GM23248 (cell line): ENCODE data around the gene PRDX3. TPM values are rescaled to one million over a fixed set of nuclear protein-coding genes. Genes with fewer than 3 reads are reported as not detected.

ENCODE experiments used
- DNase-seq: peaks from one replicate; pipeline ENCODE4 v3.0.0-alpha.2; 2015
- H2AFZ ChIP-seq: fragments of 200-600 bp; sonication (generic); 2 replicates; pipeline ENCODE4 v1.6.1; 2016; ENCODE audit warnings: antibody characterized with exemption
- H3F3A ChIP-seq: fragments of 200-600 bp; sonication (generic); 2 replicates; pipeline ENCODE4 v1.6.1; 2016; ENCODE audit warnings: mild to moderate bottlenecking, antibody characterized with exemption, mixed run types; ENCODE audit not compliant: insufficient read depth
- H3K27ac ChIP-seq: fragments of 200-600 bp; sonication (generic); 2 replicates; pipeline ENCODE4 v1.5.1; 2016; ENCODE audit warnings: mild to moderate bottlenecking
- H3K27me3 ChIP-seq: fragments of 200-600 bp; sonication (generic); replicated peaks from 2 replicates; pipeline ENCODE4 v1.6.1; 2016; ENCODE audit warnings: mild to moderate bottlenecking; ENCODE audit not compliant: insufficient read depth
- H3K36me3 ChIP-seq: fragments of 200-600 bp; sonication (generic); 2 replicates; pipeline ENCODE4 v1.6.1; 2016; ENCODE audit warnings: low read depth, mild to moderate bottlenecking
- H3K4me1 ChIP-seq: fragments of 200-600 bp; sonication (generic); 2 replicates; pipeline ENCODE4 v1.6.1; 2016; ENCODE audit warnings: mild to moderate bottlenecking; ENCODE audit not compliant: insufficient read depth
- H3K4me2 ChIP-seq: fragments of 200-600 bp; sonication (generic); one replicate; pipeline ENCODE4 v1.6.1; 2016; ENCODE audit warnings: mild to moderate bottlenecking; ENCODE audit not compliant: unreplicated experiment
- H3K4me3 ChIP-seq: fragments of 200-600 bp; sonication (generic); 2 replicates; pipeline ENCODE4 v1.5.1; 2016; ENCODE audit warnings: mild to moderate bottlenecking
- H3K79me2 ChIP-seq: fragments of 200-600 bp; sonication (generic); 2 replicates; pipeline ENCODE4 v1.6.1; 2016; ENCODE audit warnings: mild to moderate bottlenecking; ENCODE audit not compliant: insufficient read depth
- H3K9ac ChIP-seq: fragments of 200-600 bp; sonication (generic); 2 replicates; pipeline ENCODE4 v1.6.1; 2016; ENCODE audit warnings: mild to moderate bottlenecking
- H3K9me2 ChIP-seq: fragments of 200-600 bp; sonication (generic); 2 replicates; pipeline ENCODE4 v1.6.1; 2016; ENCODE audit warnings: mixed run types, mild to moderate bottlenecking, moderate library complexity; ENCODE audit not compliant: insufficient read depth
- H3K9me3 ChIP-seq: fragments of 200-600 bp; sonication (generic); one replicate; pipeline ENCODE4 v1.6.1; 2017; ENCODE audit warnings: low read depth
- H4K20me1 ChIP-seq: fragments of 200-600 bp; sonication (generic); 2 replicates; pipeline ENCODE4 v1.6.0; 2016; ENCODE audit not compliant: insufficient read depth
- EZH2 ChIP-seq: fragments of 200-600 bp; sonication (generic); IDR thresholded peaks from 2 replicates; pipeline ENCODE4 v1.6.1; 2018; ENCODE audit warnings: antibody characterized with exemption, mild to moderate bottlenecking; ENCODE audit not compliant: insufficient read depth, poor library complexity, severe bottlenecking
- EZH2phosphoT487 ChIP-seq: fragments of 200-600 bp; sonication (generic); IDR thresholded peaks from 2 replicates; pipeline ENCODE4 v1.6.1; 2018; ENCODE audit warnings: antibody characterized with exemption, moderate library complexity, mild to moderate bottlenecking, low read depth; ENCODE audit not compliant: insufficient read depth
- WGBS, 2 experiments: methylation state at CpG; one replicate each; pipeline ENCODE4 v1.1.6; 2015 to 2017; ENCODE audit warnings: low lambda C conversion rate in 2 of 2, low coverage in 1 of 2; ENCODE audit errors: missing lambda C conversion rate in 2 of 2; 5-methylcytosine and 5-hydroxymethylcytosine counted together
- in situ Hi-C: fragments of 300-500 bp; cut with MboI; formaldehyde crosslinking; loops from 2 replicates; pipeline ENCODE4 v1.15.0; 2020
- polyA plus RNA-seq: library from polyadenylated mRNA; unstranded; fragments of >200 nt; fragmentation: Nextera tagmentation; extraction: Ambion mirVana; gene quantifications from 2 replicates; pipeline ENCODE4 v1.2.1, GENCODE V29; 2016
- total RNA-seq: library from RNA; depleted of rRNA; stranded (reverse); fragments of >200 nt; shearing (Covaris generic); gene quantifications from 2 replicates; pipeline ENCODE4 v1.2.3, GENCODE V29; 2014

PRDX3 gene
- total and polyA plus RNA-seq, 2 experiments from 2014 or later: 246 to 302 TPM

GRCh38 chr10:119149157-119149556, 29.5 kb downstream of the PRDX3 start:
- DNase-seq: no peak
- 0 out of 2 replicates have a peak, but pooled peaks cover 5% of the 10 kb centered on the region for H3F3A ChIP-seq
- H4K20me1 ChIP-seq: no peaks in the 10 kb centered on the region
- H3K27ac ChIP-seq: no peak overlapping the region
- in situ Hi-C loops: no loop called here
- H3K9me3 ChIP-seq: no peaks in the 10 kb centered on the region
- TF ChIP-seq EZH2phosphoT487 (no peak), EZH2 (no peak)
- no peak overlapping the region for H2AFZ ChIP-seq
- no peak overlapping the region for H3K4me3 ChIP-seq
- H3K27me3 ChIP-seq: no peaks in the 10 kb centered on the region
- peaks cover 4% of the 10 kb centered on the region; the same call in 1 of the 2 replicates for H3K36me3 ChIP-seq
- H3K79me2 ChIP-seq: no peaks in the 10 kb centered on the region
- WGBS, 2 experiments: 98 to 100% methylated on average over 8 of the region's 8 CpGs
- H3K9ac ChIP-seq: no peak overlapping the region
- H3K9me2 ChIP-seq: no peaks in the 10 kb centered on the region
- no peaks in the 10 kb centered on the region for H3K4me1 ChIP-seq
- no peak overlapping the region for H3K4me2 ChIP-seq

- TF ChIP-seq EZH2phosphoT487 (no peak), EZH2 (no peak)
- 89 to 91% methylated on average over 10 of the region's 10 CpGs for WGBS, 2 experiments
- in situ Hi-C loops: no loop called here
Measured at GRCh38 chr10:119143657-119144056, 35.0 kb downstream of the PRDX3 start.

GRCh38 chr10:119140603-119141245, 37.9 kb downstream of the PRDX3 start:
- in situ Hi-C loops: no loop called here
- no peak overlapping the region for H2AFZ ChIP-seq

More at GRCh38 chr10:119143657-119144056, 35.0 kb downstream of the PRDX3 start:
- H3K9me3 ChIP-seq: no peaks in the 10 kb centered on the region
- no peaks in the 10 kb centered on the region for H3K27me3 ChIP-seq
- H3K4me3 ChIP-seq: no peak overlapping the region
- no peak overlapping the region for H3K4me2 ChIP-seq
- H4K20me1 ChIP-seq: no peaks in the 10 kb centered on the region
- H3K79me2 ChIP-seq: no peaks in the 10 kb centered on the region
- no peak overlapping the region for H2AFZ ChIP-seq
- H3K36me3 ChIP-seq: no peaks in the 10 kb centered on the region
- no peak overlapping the region for H3K9ac ChIP-seq
- no peaks in the 10 kb centered on the region for H3K9me2 ChIP-seq
- H3K4me1 ChIP-seq: no peaks in the 10 kb centered on the region
- no peak overlapping the region for H3K27ac ChIP-seq
- no peak for DNase-seq
- H3F3A ChIP-seq: 0 out of 2 replicates have a peak, but pooled peaks cover 5% of the 10 kb centered on the region

GRCh38 chr10:119139464-119140067, 39.0 kb downstream of the PRDX3 start:
- Histone ChIP-seq H3K9me3 (no peaks in the 10 kb centered on the region), H2AFZ (no peak overlapping the region)
- WGBS, 2 experiments: 87 to 89% methylated on average over 13 of the region's 13 CpGs

More at GRCh38 chr10:119140603-119141245, 37.9 kb downstream of the PRDX3 start:
- Histone ChIP-seq H3K4me2 (no peak overlapping the region), H3K79me2 (no peaks in the 10 kb centered on the region), H3K9ac (no peak overlapping the region), H3K4me3 (no peak overlapping the region), H4K20me1 (no peaks in the 10 kb centered on the region), H3K27ac (no peak overlapping the region), H3F3A (0 out of 2 replicates have a peak, but pooled peaks cover 5% of the 10 kb centered on the region), H3K36me3 (no peaks in the 10 kb centered on the region), H3K4me1 (no peaks in the 10 kb centered on the region), H3K27me3 (no peaks in the 10 kb centered on the region), H3K9me2 (no peaks in the 10 kb centered on the region), H3K9me3 (no peaks in the 10 kb centered on the region)
- DNase-seq: no peak
- 87 to 88% methylated on average over 21 of the region's 21 CpGs for WGBS, 2 experiments
- TF ChIP-seq EZH2 (no peak), EZH2phosphoT487 (no peak)

More at GRCh38 chr10:119139464-119140067, 39.0 kb downstream of the PRDX3 start:
- no peaks in the 10 kb centered on the region for H3K36me3 ChIP-seq
- TF ChIP-seq EZH2phosphoT487 (no peak), EZH2 (no peak)
- no peaks in the 10 kb centered on the region for H3K9me2 ChIP-seq
- H3K79me2 ChIP-seq: no peaks in the 10 kb centered on the region
- no peak overlapping the region for H3K27ac ChIP-seq
- H4K20me1 ChIP-seq: no peaks in the 10 kb centered on the region
- in situ Hi-C loops: no loop called here
- H3K4me3 ChIP-seq: no peak overlapping the region
- DNase-seq: peak; percentile 47
- H3K4me1 ChIP-seq: peaks cover 9% of the 10 kb centered on the region
- no peak overlapping the region for H3K9ac ChIP-seq
- H3K27me3 ChIP-seq: no peaks in the 10 kb centered on the region
- H3F3A ChIP-seq: peaks cover 9% of the 10 kb centered on the region
- no peak overlapping the region for H3K4me2 ChIP-seq
